Limb (tissue), 2 donors: ENCODE data around the gene MTCL1.

Experiments
- DNase-seq, 2 donors: peaks; one replicate each; pipeline ENCODE4 v3.0.0-alpha.2; 2016; ENCODE audit errors: extremely low spot score in 2 of 2

Gene MTCL1

GRCh38 chr18:8809514-8809913 is 104.2 kb downstream of the MTCL1 start:
- DNase-seq, result no peak

- DNase-seq, result no peak
Measured at GRCh38 chr18:8810157-8810556, 104.8 kb downstream of the MTCL1 start.

GRCh38 chr18:8811115-8811514 is 105.8 kb downstream of the MTCL1 start:
- DNase-seq, result no peak

GRCh38 chr18:8812631-8813030 is 107.3 kb downstream of the MTCL1 start:
- no peak for DNase-seq

- no peak for DNase-seq
Measured at GRCh38 chr18:8813611-8814010, 108.3 kb downstream of the MTCL1 start.

- no peak for DNase-seq
Measured at GRCh38 chr18:8814206-8814605, 108.8 kb downstream of the MTCL1 start.

- DNase-seq, result peak in 1 of 2 donors; percentile 60
Measured at GRCh38 chr18:8816220-8816619, 110.9 kb downstream of the MTCL1 start.

- no peak for DNase-seq
Measured at GRCh38 chr18:8816816-8817215, 111.5 kb downstream of the MTCL1 start.

- DNase-seq, result no peak
Measured at GRCh38 chr18:8818982-8819381, 113.6 kb downstream of the MTCL1 start.

GRCh38 chr18:8820396-8821082 is 115.2 kb downstream of the MTCL1 start:
- no peak for DNase-seq

GRCh38 chr18:8821083-8821465 is 115.7 kb downstream of the MTCL1 start:
- no peak for DNase-seq

GRCh38 chr18:8821531-8821930 is 116.2 kb downstream of the MTCL1 start:
- no peak for DNase-seq

GRCh38 chr18:8822643-8823042 is 117.3 kb downstream of the MTCL1 start:
- DNase-seq, result no peak

- no peak for DNase-seq
Measured at GRCh38 chr18:8823530-8823929, 118.2 kb downstream of the MTCL1 start.

GRCh38 chr18:8824846-8825245 is 119.5 kb downstream of the MTCL1 start:
- DNase-seq, result no peak

- DNase-seq, result no peak
Measured at GRCh38 chr18:8825273-8825672, 119.9 kb downstream of the MTCL1 start.

- no peak for DNase-seq
Measured at GRCh38 chr18:8825729-8826375, 120.5 kb downstream of the MTCL1 start.

GRCh38 chr18:8826514-8826913 is 121.2 kb downstream of the MTCL1 start:
- no peak for DNase-seq

GRCh38 chr18:8826971-8827370 is 121.6 kb downstream of the MTCL1 start:
- DNase-seq, result no peak

- peak in 1 of 2 donors; percentile 10 for DNase-seq
Measured at GRCh38 chr18:8828300-8828699, 122.9 kb downstream of the MTCL1 start.

GRCh38 chr18:8828798-8829197 is 123.4 kb downstream of the MTCL1 start:
- DNase-seq, result no peak

GRCh38 chr18:8830067-8831060 is 125.0 kb downstream of the MTCL1 start:
- DNase-seq, result no peak
